Activated T-cell treated with anti-CD3 and anti-CD28 coated beads, Interleukin-2, amount 50 U/mL, for 24 hours (primary cell): ENCODE data around the gene NUBPL.
"Not testable (repeated sequence)": the region's sequence is repeated elsewhere in the genome, so short reads cannot be mapped to it uniquely, and the experiment has no call there.

Experiments
- DNase-seq: peaks from one replicate; pipeline ENCODE4 v3.0.0-alpha.2; 2020
- H3K27ac Mint-ChIP-seq: 2 replicates; pipeline ENCODE4 v1.8.0; 2020; ENCODE audit warnings: mild to moderate bottlenecking, mixed read lengths
- H3K27me3 Mint-ChIP-seq: 2 replicates; pipeline ENCODE4 v1.8.0; 2020; ENCODE audit warnings: mixed read lengths
- H3K36me3 Mint-ChIP-seq: 2 replicates; pipeline ENCODE4 v1.8.0; 2020; ENCODE audit warnings: low read depth, mixed read lengths
- H3K4me1 Mint-ChIP-seq: 2 replicates; pipeline ENCODE4 v1.8.0; 2020; ENCODE audit warnings: low read depth, mixed read lengths
- H3K4me3 Mint-ChIP-seq: 2 replicates; pipeline ENCODE4 v1.8.0; 2020; ENCODE audit warnings: mild to moderate bottlenecking, moderate library complexity, mixed read lengths
- H3K9me3 Mint-ChIP-seq: 2 replicates; pipeline ENCODE4 v1.8.0; 2020; ENCODE audit warnings: mixed read lengths

NUBPL gene

GRCh38 chr14:31592631-31593030 is 31.4 kb downstream of the NUBPL start:
- Mint-ChIP-seq H3K4me1 (no peaks in the 10 kb centered on the region), H3K27ac (no peak overlapping the region), H3K9me3 (no peaks in the 10 kb centered on the region), H3K36me3 (peaks cover 9% of the 10 kb centered on the region), H3K4me3 (no peak overlapping the region), H3K27me3 (no peaks in the 10 kb centered on the region)
- DNase-seq, result no peak

DNA sequence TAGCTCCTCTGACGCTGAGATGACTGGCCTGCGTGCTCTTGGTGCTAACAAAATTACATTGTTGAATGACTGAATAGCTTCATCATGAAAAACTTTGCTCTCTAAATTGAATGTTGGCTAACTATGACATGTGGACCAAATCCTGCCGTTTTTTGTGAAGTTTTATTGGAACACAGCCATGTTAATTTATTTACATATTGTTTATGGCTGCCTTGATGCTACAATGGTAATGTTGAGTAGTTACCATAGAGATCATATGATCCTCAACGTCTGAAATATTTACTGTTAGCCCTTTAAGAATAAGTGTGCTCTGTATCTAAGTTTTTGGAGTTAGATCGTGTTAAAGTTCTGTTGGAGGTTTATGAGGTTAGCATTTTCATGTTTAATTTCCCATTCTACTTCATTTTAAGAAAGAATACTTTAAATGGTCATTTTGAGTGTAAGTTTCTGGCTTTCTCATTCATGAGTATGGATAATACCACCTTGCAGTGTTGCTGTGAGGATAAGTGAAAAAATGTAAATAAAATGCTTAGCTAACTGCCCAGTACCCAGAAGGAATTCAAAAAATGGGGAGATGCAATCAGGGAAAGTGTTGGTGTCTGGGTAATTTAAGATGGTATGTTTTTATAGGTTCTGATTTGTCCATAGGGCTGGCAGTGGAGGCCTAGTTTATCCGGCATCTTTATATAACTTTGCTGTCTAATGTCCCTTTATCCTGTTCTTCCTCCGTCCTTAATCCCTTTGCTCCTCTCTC is 35.3 kb downstream of the NUBPL start:
- no peak overlapping the region for H3K4me3 Mint-ChIP-seq
- H3K27me3 Mint-ChIP-seq, result no peaks in the 10 kb centered on the region
- H3K9me3 Mint-ChIP-seq, result peaks cover 4% of the 10 kb centered on the region
- H3K4me1 Mint-ChIP-seq, result no peaks in the 10 kb centered on the region
- peaks cover 31% of the 10 kb centered on the region for H3K36me3 Mint-ChIP-seq
- H3K27ac Mint-ChIP-seq, result no peak overlapping the region
- no peak for DNase-seq

DNA sequence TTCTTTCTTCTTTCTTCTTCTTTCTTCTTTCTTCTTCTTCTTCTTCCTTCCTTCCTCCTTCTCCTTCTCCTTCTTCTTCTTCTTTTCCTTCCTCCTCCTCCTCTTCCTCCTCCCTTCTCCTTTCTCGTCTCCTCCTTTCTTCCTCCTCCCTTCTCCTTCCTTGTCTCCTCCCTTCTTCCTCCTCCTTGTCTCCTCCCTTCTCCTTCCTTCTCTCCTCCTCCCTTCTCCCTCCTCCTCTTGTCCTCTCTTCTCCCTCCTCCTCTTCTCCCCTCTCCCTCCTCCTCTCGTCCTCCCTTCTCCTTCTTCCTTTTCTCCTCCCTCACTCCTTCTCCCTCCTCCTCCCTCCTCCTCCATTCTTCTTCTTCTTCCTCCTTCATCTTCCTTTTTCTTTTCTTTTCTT is 44.5 kb downstream of the NUBPL start:
- no peaks in the 10 kb centered on the region for H3K27me3 Mint-ChIP-seq

GRCh38 chr14:31611778-31612433 is 50.7 kb downstream of the NUBPL start:
- Mint-ChIP-seq H3K9me3 (peaks cover 54% of the 10 kb centered on the region), H3K27ac (no peak overlapping the region), H3K4me1 (no peaks in the 10 kb centered on the region), H3K27me3 (no peaks in the 10 kb centered on the region), H3K36me3 (peaks cover 34% of the 10 kb centered on the region), H3K4me3 (no peak overlapping the region)
- DNase-seq, result no peak

More for the DNA sequence above, 44.5 kb downstream of the NUBPL start:
- Mint-ChIP-seq H3K27ac (no peak overlapping the region), H3K36me3 (peaks cover 41% of the 10 kb centered on the region), H3K4me1 (no peaks in the 10 kb centered on the region), H3K4me3 (no peak overlapping the region), H3K9me3 (peaks cover 28% of the 10 kb centered on the region)
- no peak for DNase-seq

DNA sequence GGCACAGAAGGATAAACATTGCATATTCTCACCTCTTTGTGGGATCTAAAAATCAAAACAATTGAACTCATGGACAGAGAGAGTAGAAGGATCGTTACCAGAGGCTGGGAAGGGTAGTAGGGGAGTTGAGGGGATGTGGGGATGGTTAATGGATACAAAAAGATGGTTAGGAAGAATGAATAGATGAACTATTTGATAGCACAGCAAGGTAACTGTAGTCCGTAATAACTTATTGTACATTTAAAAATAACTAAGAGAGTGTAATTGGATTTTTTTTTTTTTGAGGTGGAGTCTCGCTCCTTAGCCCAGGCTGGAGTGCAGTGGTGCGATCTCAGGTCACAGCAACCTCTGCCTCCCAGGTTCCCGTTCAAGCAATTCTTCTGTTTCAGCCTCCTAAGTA is 52.0 kb downstream of the NUBPL start:
- no peak for DNase-seq
- Mint-ChIP-seq H3K4me1 (peaks cover under 1% of the 10 kb centered on the region), H3K36me3 (peaks cover 34% of the 10 kb centered on the region), H3K4me3 (no peak overlapping the region), H3K27ac (no peak overlapping the region), H3K27me3 (no peaks in the 10 kb centered on the region), H3K9me3 (peaks cover 55% of the 10 kb centered on the region)

- DNase-seq, H3K27me3 Mint-ChIP-seq, H3K4me3 Mint-ChIP-seq, H3K27ac Mint-ChIP-seq, H3K4me1 Mint-ChIP-seq: not testable (repeated sequence)
- Mint-ChIP-seq H3K36me3 (peaks cover 82% of the 10 kb centered on the region), H3K9me3 (peaks cover 51% of the 10 kb centered on the region)
These were observed 57.7 kb downstream of the NUBPL start for GRCh38 chr14:31618884-31619283.

DNA sequence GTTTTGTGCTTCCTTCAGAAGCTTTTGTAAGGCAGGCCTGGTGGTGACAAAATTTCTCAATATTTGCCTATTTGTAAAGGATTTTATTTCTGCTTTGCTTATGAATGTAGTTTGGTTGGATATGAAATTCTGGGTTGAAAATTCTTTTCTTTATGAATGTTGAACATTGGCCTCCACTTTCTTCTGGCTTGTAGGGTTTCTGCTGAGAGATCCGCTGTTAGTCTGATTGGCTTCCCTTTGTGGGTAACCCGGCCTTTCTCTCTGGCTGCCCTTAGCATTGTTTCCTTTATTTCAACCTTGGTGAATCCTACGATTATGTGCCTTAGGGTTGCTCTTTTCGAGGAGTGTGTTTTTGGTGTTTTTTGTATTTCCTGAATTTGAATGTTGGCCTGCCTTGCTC is 58.2 kb downstream of the NUBPL start:
- peaks cover 85% of the 10 kb centered on the region for H3K36me3 Mint-ChIP-seq
- no peak for DNase-seq
- H3K4me3 Mint-ChIP-seq, result no peak overlapping the region
- H3K9me3 Mint-ChIP-seq, result peaks cover 54% of the 10 kb centered on the region
- H3K4me1 Mint-ChIP-seq, result peaks cover 4% of the 10 kb centered on the region
- no peaks in the 10 kb centered on the region for H3K27me3 Mint-ChIP-seq
- no peak overlapping the region for H3K27ac Mint-ChIP-seq

GRCh38 chr14:31620898-31621297 is 59.7 kb downstream of the NUBPL start:
- H3K9me3 Mint-ChIP-seq, result peaks cover 53% of the 10 kb centered on the region
- H3K27ac Mint-ChIP-seq, DNase-seq, H3K4me3 Mint-ChIP-seq, H3K27me3 Mint-ChIP-seq, H3K4me1 Mint-ChIP-seq: not testable (repeated sequence)
- H3K36me3 Mint-ChIP-seq, result peaks cover 83% of the 10 kb centered on the region

- no peak for DNase-seq
- no peak overlapping the region for H3K4me3 Mint-ChIP-seq
- no peaks in the 10 kb centered on the region for H3K27me3 Mint-ChIP-seq
- H3K9me3 Mint-ChIP-seq, result peaks cover 53% of the 10 kb centered on the region
- H3K36me3 Mint-ChIP-seq, result peaks cover 78% of the 10 kb centered on the region
- peaks cover 4% of the 10 kb centered on the region for H3K4me1 Mint-ChIP-seq
- no peak overlapping the region for H3K27ac Mint-ChIP-seq
These were observed 60.9 kb downstream of the NUBPL start for GRCh38 chr14:31622060-31622459.

GRCh38 chr14:31652900-31653299 is 91.7 kb downstream of the NUBPL start:
- H3K36me3 Mint-ChIP-seq, result peaks cover 62% of the 10 kb centered on the region
- not testable (repeated sequence) for H3K4me3 Mint-ChIP-seq

GRCh38 chr14:31657917-31658316 is 96.7 kb downstream of the NUBPL start:
- Mint-ChIP-seq H3K27me3 (no peaks in the 10 kb centered on the region), H3K4me3 (no peak overlapping the region)

More at GRCh38 chr14:31652900-31653299, 91.7 kb downstream of the NUBPL start:
- not testable (repeated sequence) for H3K27ac Mint-ChIP-seq, DNase-seq, H3K27me3 Mint-ChIP-seq, H3K4me1 Mint-ChIP-seq
- peaks cover 21% of the 10 kb centered on the region for H3K9me3 Mint-ChIP-seq

DNA sequence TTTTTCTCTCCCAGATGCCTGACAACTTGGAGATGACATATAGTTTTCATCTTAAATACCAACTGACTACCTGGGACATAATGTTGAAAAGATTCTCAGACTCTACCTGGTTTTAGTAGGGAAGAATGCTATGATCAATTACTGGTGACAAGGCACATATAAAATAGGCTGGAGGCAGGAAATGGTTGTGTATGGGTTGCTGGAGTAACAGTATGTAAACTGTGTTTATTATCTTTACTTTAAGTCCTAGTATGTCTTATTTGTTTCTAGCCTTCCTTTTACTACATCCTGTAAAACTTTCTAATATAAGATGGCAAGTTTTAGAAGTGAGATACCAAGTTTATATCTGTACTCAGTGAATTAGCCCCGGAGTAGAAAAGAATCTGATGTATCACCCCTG is 98.1 kb downstream of the NUBPL start:
- H3K27ac Mint-ChIP-seq, result no peak overlapping the region

More at GRCh38 chr14:31657917-31658316, 96.7 kb downstream of the NUBPL start:
- H3K9me3 Mint-ChIP-seq, result peaks cover 22% of the 10 kb centered on the region
- peaks cover 58% of the 10 kb centered on the region for H3K36me3 Mint-ChIP-seq
- no peak overlapping the region for H3K27ac Mint-ChIP-seq
- H3K4me1 Mint-ChIP-seq, result peaks cover 2% of the 10 kb centered on the region
- DNase-seq, result no peak

GRCh38 chr14:31660191-31660590 is 99.0 kb downstream of the NUBPL start:
- Mint-ChIP-seq H3K36me3 (peaks cover 61% of the 10 kb centered on the region), H3K4me1 (peaks cover 2% of the 10 kb centered on the region), H3K27ac (no peak overlapping the region), H3K9me3 (peaks cover 28% of the 10 kb centered on the region), H3K4me3 (no peak overlapping the region), H3K27me3 (no peaks in the 10 kb centered on the region)
- no peak for DNase-seq

More for the DNA sequence above, 98.1 kb downstream of the NUBPL start:
- Mint-ChIP-seq H3K36me3 (peaks cover 61% of the 10 kb centered on the region), H3K4me1 (peaks cover 2% of the 10 kb centered on the region), H3K9me3 (peaks cover 19% of the 10 kb centered on the region), H3K27me3 (no peaks in the 10 kb centered on the region), H3K4me3 (no peak overlapping the region)
- DNase-seq, result no peak

DNA sequence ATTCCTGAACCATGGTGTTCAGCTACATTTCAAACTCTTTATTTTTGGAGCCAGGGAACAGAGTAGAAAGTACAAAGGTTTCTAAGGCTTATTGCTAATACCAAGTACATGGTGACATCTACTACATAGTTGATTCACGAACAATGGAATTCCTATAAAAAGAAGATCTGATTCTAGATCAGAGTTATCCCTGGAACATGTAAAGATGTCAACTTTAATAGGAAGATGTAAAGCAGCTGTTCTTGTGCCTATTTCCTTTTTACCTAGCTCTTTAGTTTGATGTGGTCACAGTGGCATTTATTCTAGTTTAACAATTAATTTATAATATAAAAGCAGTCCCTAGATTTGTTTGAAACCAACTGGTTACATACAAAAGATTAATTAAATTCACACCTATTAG is 99.5 kb downstream of the NUBPL start:
- no peak overlapping the region for H3K27ac Mint-ChIP-seq
- H3K27me3 Mint-ChIP-seq, result no peaks in the 10 kb centered on the region
- H3K36me3 Mint-ChIP-seq, result peaks cover 61% of the 10 kb centered on the region
- DNase-seq, result no peak
- H3K4me3 Mint-ChIP-seq, result no peak overlapping the region
- H3K4me1 Mint-ChIP-seq, result peaks cover 2% of the 10 kb centered on the region
- peaks cover 34% of the 10 kb centered on the region for H3K9me3 Mint-ChIP-seq

DNA sequence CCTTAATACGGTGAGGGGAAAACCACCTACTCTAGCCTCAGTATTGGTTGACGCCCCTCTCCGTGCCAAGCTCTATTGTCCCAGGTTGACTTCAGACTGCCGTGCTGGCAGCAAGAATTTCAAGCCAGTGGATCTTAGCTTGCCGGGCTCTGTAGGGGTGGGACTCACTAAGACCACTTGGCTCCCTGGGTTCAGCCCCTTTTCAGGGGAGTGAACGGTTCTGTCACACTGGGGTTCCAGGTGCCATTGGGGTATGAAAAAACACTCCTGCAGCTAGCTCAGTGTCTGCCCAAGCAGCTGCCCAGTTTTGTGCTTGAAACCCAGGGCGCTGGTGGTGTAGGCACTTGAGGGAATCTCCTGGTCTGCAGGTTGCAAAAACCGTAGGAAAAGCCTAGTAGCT is 107.1 kb downstream of the NUBPL start:
- H3K36me3 Mint-ChIP-seq, result peaks cover 78% of the 10 kb centered on the region
- no peaks in the 10 kb centered on the region for H3K27me3 Mint-ChIP-seq
- H3K4me1 Mint-ChIP-seq, result no peaks in the 10 kb centered on the region
- no peak for DNase-seq
- no peak overlapping the region for H3K4me3 Mint-ChIP-seq
- H3K9me3 Mint-ChIP-seq, result peaks cover 51% of the 10 kb centered on the region
- H3K27ac Mint-ChIP-seq, result no peak overlapping the region
